Prostate gland (tissue), 2 donors: ENCODE data around the gene ANKRD44. TPM values are rescaled to one million over a fixed set of nuclear protein-coding genes. Genes with fewer than 3 reads are reported as not detected.

Experiments used
- DNase-seq: peaks from one replicate; pipeline ENCODE4 v3.0.0-alpha.2; 2019; ENCODE audit warnings: low spot score
- H3K27ac ChIP-seq, 2 donors: fragments of 200-600 bp; sonication (generic); 2 replicates each; pipeline ENCODE4 v1.5.1; 2017 to 2019
- H3K27me3 ChIP-seq: fragments of 200-600 bp; sonication (generic); replicated peaks from 2 replicates; pipeline ENCODE4 v1.5.1; 2019; ENCODE audit not compliant: insufficient read depth
- H3K36me3 ChIP-seq, 2 donors: fragments of 200-600 bp; sonication (generic); 1 replicate in 1 of 2; 2 replicates in 1 of 2; pipeline versions ENCODE4 v1.5.1 to v1.8.1; 2017 to 2019
- H3K4me1 ChIP-seq: fragments of 200-600 bp; sonication (generic); replicated peaks from 2 replicates; pipeline ENCODE4 v1.5.1; 2019
- H3K4me3 ChIP-seq, 2 donors: fragments of 200-600 bp; sonication (generic); 2 replicates each; pipeline ENCODE4 v1.5.1; 2017 to 2019
- H3K9me3 ChIP-seq: fragments of 200-600 bp; sonication (generic); 2 replicates; pipeline ENCODE4 v1.5.1; 2017
- CTCF ChIP-seq, 4 experiments: fragments of 200-600 bp in 2 of 4; fragments of 450-650 bp in 2 of 4; sonication (generic) in 2 of 4; IDR thresholded peaks; 1 replicate in 3 of 4; 2 replicates in 1 of 4; pipeline ENCODE4 v1.5.1; 2016 to 2019; ENCODE audit warnings: antibody characterized with exemption in 4 of 4, mild to moderate bottlenecking in 2 of 4, moderate library complexity in 2 of 4
- POLR2A ChIP-seq: fragments of 450-650 bp; IDR thresholded peaks from one replicate; pipeline ENCODE4 v1.6.1; 2016; ENCODE audit warnings: antibody characterized with exemption, mild to moderate bottlenecking
- POLR2AphosphoS5 ChIP-seq: sonication (generic); formaldehyde crosslinking; IDR thresholded peaks from one replicate; pipeline ENCODE4 v1.6.1; 2017; ENCODE audit warnings: antibody characterized with exemption
- WGBS: methylation state at CpG from one replicate; pipeline ENCODE4 v1.1.5; 2018; 5-methylcytosine and 5-hydroxymethylcytosine counted together
- intact Hi-C: fragments of 100-400 bp; cut with DNase I; formaldehyde crosslinking; loops from one replicate; pipeline ENCODE4 v1.14.2; 2022
- total RNA-seq, 2 donors: library from RNA; depleted of rRNA; stranded (reverse); fragments of >200 nt; gene quantifications; one replicate each; pipeline ENCODE4 v1.1.0, GENCODE V29; 2016

Gene ANKRD44
- total RNA-seq, 2 donors from 2014 or later: 6.0 to 11.2 TPM

- TF ChIP-seq POLR2AphosphoS5 (no peak), POLR2A (no peak), CTCF (IDR thresholded peaks at IDR 0.05) (no peak)
- H3K4me1 ChIP-seq: no peaks in the 10 kb centered on the region
- WGBS: 91% methylated on average over 4 of the region's 4 CpGs
- no peaks in the 10 kb centered on the region for H3K36me3 ChIP-seq
- H3K9me3 ChIP-seq: no peaks in the 10 kb centered on the region
- H3K4me3 ChIP-seq: no peak overlapping the region
- intact Hi-C loops: no loop called here
- DNase-seq: no peak
- no peaks in the 10 kb centered on the region for H3K27me3 ChIP-seq
- no peak overlapping the region for H3K27ac ChIP-seq
Observed at GRCh38 chr2:197137231-197137630, 173.3 kb downstream of the ANKRD44 start.

- WGBS: 74% methylated on average over 5 of the region's 5 CpGs
- no peak overlapping the region for H3K27ac ChIP-seq
- H3K36me3 ChIP-seq: no peaks in the 10 kb centered on the region
- DNase-seq: no peak
- no peaks in the 10 kb centered on the region for H3K27me3 ChIP-seq
- no peaks in the 10 kb centered on the region for H3K9me3 ChIP-seq
- no peak overlapping the region for H3K4me3 ChIP-seq
- no peaks in the 10 kb centered on the region for H3K4me1 ChIP-seq
- TF ChIP-seq POLR2AphosphoS5 (no peak), POLR2A (no peak), CTCF (IDR thresholded peaks at IDR 0.05) (no peak)
- intact Hi-C loops: no loop called here
Observed at GRCh38 chr2:197136452-197136851, 174.1 kb downstream of the ANKRD44 start.

GRCh38 chr2:197135806-197136205, 174.8 kb downstream of the ANKRD44 start:
- 100% methylated on average over 1 of the region's 1 CpG for WGBS
- Histone ChIP-seq H3K36me3 (no peaks in the 10 kb centered on the region), H3K27me3 (no peaks in the 10 kb centered on the region), H3K4me3 (no peak overlapping the region), H3K27ac (no peak overlapping the region), H3K9me3 (no peaks in the 10 kb centered on the region), H3K4me1 (no peaks in the 10 kb centered on the region)
- DNase-seq: no peak
- intact Hi-C loops: no loop called here
- TF ChIP-seq POLR2AphosphoS5 (no peak), CTCF (IDR thresholded peaks at IDR 0.05) (no peak), POLR2A (no peak)

GRCh38 chr2:197134206-197134605, 176.4 kb downstream of the ANKRD44 start:
- H3K9me3 ChIP-seq: no peaks in the 10 kb centered on the region
- WGBS: 89% methylated on average over 2 of the region's 2 CpGs
- H3K27ac ChIP-seq: no peak overlapping the region
- H3K4me3 ChIP-seq: no peak overlapping the region
- TF ChIP-seq POLR2A (no peak), POLR2AphosphoS5 (no peak), CTCF (IDR thresholded peaks at IDR 0.05) (no peak)
- no peak for DNase-seq
- intact Hi-C loops: no loop called here
- no peaks in the 10 kb centered on the region for H3K27me3 ChIP-seq
- H3K36me3 ChIP-seq: no peaks in the 10 kb centered on the region
- no peaks in the 10 kb centered on the region for H3K4me1 ChIP-seq

- no peaks in the 10 kb centered on the region for H3K27me3 ChIP-seq
- WGBS: 77% methylated on average over 4 of the region's 4 CpGs
- H3K4me3 ChIP-seq: no peak overlapping the region
- no peaks in the 10 kb centered on the region for H3K36me3 ChIP-seq
- TF ChIP-seq POLR2A (no peak), POLR2AphosphoS5 (no peak), CTCF (IDR thresholded peaks at IDR 0.05) (no peak)
- intact Hi-C loops: no loop called here
- H3K4me1 ChIP-seq: no peaks in the 10 kb centered on the region
- no peak overlapping the region for H3K27ac ChIP-seq
- no peaks in the 10 kb centered on the region for H3K9me3 ChIP-seq
- DNase-seq: no peak
Observed at GRCh38 chr2:197131558-197131855, 179.1 kb downstream of the ANKRD44 start.
